ENCODE measurements around the gene RELN. TPM values are rescaled to one million over a fixed set of nuclear protein-coding genes. Genes with fewer than 3 reads are reported as not detected.

RELN gene
- total and polyA plus RNA-seq, 2 of the 13 experiments (the other 11 are each of a cell fraction or from before 2014, with no cell fraction given) = 315 to 332 TPM

DNA sequence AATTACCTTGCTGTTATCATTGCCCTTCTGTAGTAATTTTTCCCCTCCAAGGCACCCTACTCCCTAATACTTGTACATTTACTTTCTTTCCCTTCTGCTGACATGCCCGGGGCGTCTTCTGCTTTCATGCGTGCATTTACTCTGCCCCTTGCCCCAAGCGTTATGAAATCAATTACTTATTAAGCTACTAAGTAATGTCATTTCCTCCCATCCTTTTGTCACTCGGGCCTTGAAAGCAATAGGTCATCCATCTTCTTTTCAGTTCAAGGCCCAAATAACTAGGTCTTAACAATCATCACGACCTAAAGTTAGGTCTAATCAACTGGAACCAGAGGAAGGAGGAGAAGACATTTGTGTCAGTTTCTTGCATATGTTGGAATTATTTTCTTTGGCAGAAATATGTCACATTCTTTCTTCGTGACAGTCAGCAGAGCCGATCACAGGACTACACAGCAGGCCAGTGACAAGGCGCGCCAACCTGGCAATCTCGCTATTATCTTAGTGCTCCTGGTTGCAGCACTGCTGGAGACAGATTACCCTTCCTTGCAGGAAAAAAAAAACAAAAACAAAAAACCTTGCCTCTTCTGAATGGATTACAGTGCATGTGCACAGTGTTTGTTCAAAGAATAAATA is 179.2 kb downstream of the RELN start (continued):
- TF ChIP-seq FOXP1 (IDR thresholded peaks at IDR 0.05) = no peak
- peak; percentile 53; the same call in 1 of the 2 replicates for TF ChIP-seq FOXP1 (CRISPR knock-in tag; IDR thresholded peaks at IDR 0.05)
- TF ChIP-seq, protein P1, sequence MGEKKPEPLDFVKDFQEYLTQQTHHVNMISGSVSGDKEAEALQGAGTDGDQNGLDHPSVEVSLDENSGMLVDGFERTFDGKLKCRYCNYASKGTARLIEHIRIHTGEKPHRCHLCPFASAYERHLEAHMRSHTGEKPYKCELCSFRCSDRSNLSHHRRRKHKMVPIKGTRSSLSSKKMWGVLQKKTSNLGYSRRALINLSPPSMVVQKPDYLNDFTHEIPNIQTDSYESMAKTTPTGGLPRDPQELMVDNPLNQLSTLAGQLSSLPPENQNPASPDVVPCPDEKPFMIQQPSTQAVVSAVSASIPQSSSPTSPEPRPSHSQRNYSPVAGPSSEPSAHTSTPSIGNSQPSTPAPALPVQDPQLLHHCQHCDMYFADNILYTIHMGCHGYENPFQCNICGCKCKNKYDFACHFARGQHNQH (CRISPR knock-in tag; IDR thresholded peaks at IDR 0.05) = 0 out of 2 replicates have a peak, but pooled peaks have one; percentile 33
- peak; percentile 19 to 28; a peak in 1 of 4 replicates for TF ChIP-seq NR2F1 (CRISPR knock-in tag; IDR thresholded peaks at IDR 0.05)
- TF ChIP-seq REL (CRISPR knock-in tag; conservative IDR thresholded peaks at IDR 0.05) = no peak
- no peak for TF ChIP-seq ZNF143 (CRISPR knock-in tag; IDR thresholded peaks at IDR 0.05)
- TF ChIP-seq THAP11 (CRISPR knock-in tag; IDR thresholded peaks at IDR 0.05) = 0 out of 2 replicates have a peak, but pooled peaks have one; percentile 18
- peak; percentile 83; the same call in 1 of the 2 replicates for TF ChIP-seq MIXL1 (CRISPR knock-in tag; IDR thresholded peaks at IDR 0.05)
- TF ChIP-seq RXRB (CRISPR knock-in tag; IDR thresholded peaks at IDR 0.05; ENCODE audit: borderline replicate concordance) = peak; percentile 56
- peak; percentile 51; the same call in 1 of the 2 replicates for TF ChIP-seq NR2F2 (IDR thresholded peaks at IDR 0.05; ENCODE audit: borderline replicate concordance, low read depth)
- TF ChIP-seq ATF1 (CRISPR knock-in tag; IDR thresholded peaks at IDR 0.05) = peak; percentile 51
- peak; percentile 36; the same call in 1 of the 2 replicates for TF ChIP-seq TARDBP (CRISPR knock-in tag; IDR thresholded peaks at IDR 0.05)
- TF ChIP-seq, protein P2, sequence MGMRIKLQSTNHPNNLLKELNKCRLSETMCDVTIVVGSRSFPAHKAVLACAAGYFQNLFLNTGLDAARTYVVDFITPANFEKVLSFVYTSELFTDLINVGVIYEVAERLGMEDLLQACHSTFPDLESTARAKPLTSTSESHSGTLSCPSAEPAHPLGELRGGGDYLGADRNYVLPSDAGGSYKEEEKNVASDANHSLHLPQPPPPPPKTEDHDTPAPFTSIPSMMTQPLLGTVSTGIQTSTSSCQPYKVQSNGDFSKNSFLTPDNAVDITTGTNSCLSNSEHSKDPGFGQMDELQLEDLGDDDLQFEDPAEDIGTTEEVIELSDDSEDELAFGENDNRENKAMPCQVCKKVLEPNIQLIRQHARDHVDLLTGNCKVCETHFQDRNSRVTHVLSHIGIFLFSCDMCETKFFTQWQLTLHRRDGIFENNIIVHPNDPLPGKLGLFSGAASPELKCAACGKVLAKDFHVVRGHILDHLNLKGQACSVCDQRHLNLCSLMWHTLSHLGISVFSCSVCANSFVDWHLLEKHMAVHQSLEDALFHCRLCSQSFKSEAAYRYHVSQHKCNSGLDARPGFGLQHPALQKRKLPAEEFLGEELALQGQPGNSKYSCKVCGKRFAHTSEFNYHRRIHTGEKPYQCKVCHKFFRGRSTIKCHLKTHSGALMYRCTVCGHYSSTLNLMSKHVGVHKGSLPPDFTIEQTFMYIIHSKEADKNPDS (CRISPR knock-in tag; IDR thresholded peaks at IDR 0.05) = peak; percentile 65; the same call in 1 of the 2 replicates
- TF ChIP-seq ZNF549 (CRISPR knock-in tag; IDR thresholded peaks at IDR 0.05) = no peak
- TF ChIP-seq, protein P3, sequence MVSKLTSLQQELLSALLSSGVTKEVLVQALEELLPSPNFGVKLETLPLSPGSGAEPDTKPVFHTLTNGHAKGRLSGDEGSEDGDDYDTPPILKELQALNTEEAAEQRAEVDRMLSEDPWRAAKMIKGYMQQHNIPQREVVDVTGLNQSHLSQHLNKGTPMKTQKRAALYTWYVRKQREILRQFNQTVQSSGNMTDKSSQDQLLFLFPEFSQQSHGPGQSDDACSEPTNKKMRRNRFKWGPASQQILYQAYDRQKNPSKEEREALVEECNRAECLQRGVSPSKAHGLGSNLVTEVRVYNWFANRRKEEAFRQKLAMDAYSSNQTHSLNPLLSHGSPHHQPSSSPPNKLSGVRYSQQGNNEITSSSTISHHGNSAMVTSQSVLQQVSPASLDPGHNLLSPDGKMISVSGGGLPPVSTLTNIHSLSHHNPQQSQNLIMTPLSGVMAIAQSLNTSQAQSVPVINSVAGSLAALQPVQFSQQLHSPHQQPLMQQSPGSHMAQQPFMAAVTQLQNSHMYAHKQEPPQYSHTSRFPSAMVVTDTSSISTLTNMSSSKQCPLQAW (CRISPR knock-in tag; IDR thresholded peaks at IDR 0.05) = peak; percentile 85; the same call in 1 of the 2 replicates
- peak; percentile 67 for TF ChIP-seq CEBPG (CRISPR knock-in tag; IDR thresholded peaks at IDR 0.05)
- TF ChIP-seq NFE2 (CRISPR knock-in tag; IDR thresholded peaks at IDR 0.05) = no peak
- peak; percentile 45; the same call in 1 of the 2 replicates for TF ChIP-seq DPF2 (CRISPR knock-in tag; IDR thresholded peaks at IDR 0.05; ENCODE audit: borderline replicate concordance, low read depth)
- TF ChIP-seq ZNF891 (CRISPR knock-in tag; IDR thresholded peaks at IDR 0.05) = no peak
- TF ChIP-seq, protein P4, sequence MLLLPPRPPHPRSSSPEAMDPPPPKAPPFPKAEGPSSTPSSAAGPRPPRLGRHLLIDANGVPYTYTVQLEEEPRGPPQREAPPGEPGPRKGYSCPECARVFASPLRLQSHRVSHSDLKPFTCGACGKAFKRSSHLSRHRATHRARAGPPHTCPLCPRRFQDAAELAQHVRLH (CRISPR knock-in tag; IDR thresholded peaks at IDR 0.05; ENCODE audit: borderline replicate concordance, low read depth) = no peak
- TF ChIP-seq, protein P5, sequence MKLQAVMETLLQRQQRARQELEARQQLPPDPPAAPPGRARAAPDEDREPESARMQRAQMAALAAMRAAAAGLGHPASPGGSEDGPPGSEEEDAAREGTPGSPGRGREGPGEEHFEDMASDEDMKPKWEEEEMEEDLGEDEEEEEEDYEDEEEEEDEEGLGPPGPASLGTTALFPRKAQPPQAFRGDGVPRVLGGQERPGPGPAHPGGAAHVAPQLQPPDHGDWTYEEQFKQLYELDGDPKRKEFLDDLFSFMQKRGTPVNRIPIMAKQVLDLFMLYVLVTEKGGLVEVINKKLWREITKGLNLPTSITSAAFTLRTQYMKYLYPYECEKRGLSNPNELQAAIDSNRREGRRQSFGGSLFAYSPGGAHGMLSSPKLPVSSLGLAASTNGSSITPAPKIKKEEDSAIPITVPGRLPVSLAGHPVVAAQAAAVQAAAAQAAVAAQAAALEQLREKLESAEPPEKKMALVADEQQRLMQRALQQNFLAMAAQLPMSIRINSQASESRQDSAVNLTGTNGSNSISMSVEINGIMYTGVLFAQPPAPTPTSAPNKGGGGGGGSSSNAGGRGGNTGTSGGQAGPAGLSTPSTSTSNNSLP (IDR thresholded peaks at IDR 0.05; ENCODE audit: low read depth, low read length) = peak; percentile 62; the same call in 1 of the 2 replicates
- TF ChIP-seq NFIC (IDR thresholded peaks at IDR 0.05; ENCODE audit: low read length) = no peak
- peak; percentile 12; the same call in 1 of the 2 replicates for TF ChIP-seq HNF4G (IDR thresholded peaks at IDR 0.05; ENCODE audit: borderline replicate concordance, low read depth, low read length)
- no peak for TF ChIP-seq HNF4G (CRISPR knock-in tag; IDR thresholded peaks at IDR 0.05; ENCODE audit: borderline replicate concordance, low read depth)
- TF ChIP-seq HNRNPH1 (optimal IDR thresholded peaks at IDR 0.05; ENCODE audit: low read depth, low read length) = no peak
